Measurements from ENCODE around the gene OTUD3. TPM values are rescaled to one million over a fixed set of nuclear protein-coding genes. Genes with fewer than 3 reads are reported as not detected.
A peak's percentile ranks its signal among the peaks of the same experiment; 100 is the strongest.
"Not testable (repeated sequence)": the region's sequence is repeated elsewhere in the genome, so short reads cannot be mapped to it uniquely, and the experiment has no call there.

OTUD3 gene
- total RNA-seq = 4.2 and 4.7 TPM in 2 replicates

- peak; percentile 86 for DNase-seq (ENCODE audit: low read depth, low spot score)
These were observed at the start of gene OTUD3 for GRCh38 chr1:19882111-19883071. TSS of gene OTUD3 (plus strand) at chr1:19882395. CDS start at chr1:19882514, 119 bp downstream.

DNA sequence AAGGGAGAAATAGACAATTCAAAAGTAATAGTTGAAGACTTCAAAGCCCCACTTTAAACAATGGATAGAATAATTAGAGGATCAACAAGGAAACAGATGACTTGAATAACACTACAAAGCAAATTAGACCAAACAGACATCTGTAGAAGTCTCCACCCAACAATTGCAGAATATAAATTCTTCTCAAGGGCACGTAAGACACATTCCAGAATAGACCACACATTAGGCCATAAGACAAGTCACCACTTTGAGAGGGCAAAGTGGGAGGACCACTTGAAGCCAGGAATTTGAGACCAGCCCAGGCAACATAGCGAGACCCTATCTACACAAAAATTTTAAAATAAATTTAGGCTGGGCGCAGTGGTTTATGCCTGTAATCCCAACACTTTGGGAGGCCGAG is 46.6 kb upstream of the OTUD3 start:
- no peak for DNase-seq (ENCODE audit: low read depth, low spot score)

DNA sequence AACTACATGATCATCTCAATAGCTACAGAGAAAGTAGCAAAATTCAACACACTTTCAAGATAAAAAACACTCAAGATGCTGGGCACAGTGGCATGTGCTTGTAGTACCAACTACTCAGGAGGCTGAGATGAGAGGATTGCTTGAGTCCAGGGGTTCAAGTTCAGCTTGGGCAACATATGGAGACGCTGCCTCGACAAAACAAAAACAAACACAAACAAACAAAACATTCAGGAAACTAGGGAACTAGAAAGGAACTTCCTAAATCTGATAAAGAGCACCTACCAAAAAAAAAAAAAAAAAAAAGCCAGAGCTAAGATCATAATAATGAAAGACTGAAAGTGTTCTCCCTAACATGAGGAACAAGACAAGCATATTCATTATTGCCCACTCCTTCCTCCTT is 44.3 kb upstream of the OTUD3 start:
- no peak for DNase-seq (ENCODE audit: low read depth, low spot score)

GRCh38 chr1:19840228-19840627 is 42.0 kb upstream of the OTUD3 start:
- no peak for DNase-seq (ENCODE audit: low read depth, low spot score)

- no peak for DNase-seq (ENCODE audit: low read depth, low spot score)
These were observed 37.3 kb upstream of the OTUD3 start for GRCh38 chr1:19844731-19845495.

DNA sequence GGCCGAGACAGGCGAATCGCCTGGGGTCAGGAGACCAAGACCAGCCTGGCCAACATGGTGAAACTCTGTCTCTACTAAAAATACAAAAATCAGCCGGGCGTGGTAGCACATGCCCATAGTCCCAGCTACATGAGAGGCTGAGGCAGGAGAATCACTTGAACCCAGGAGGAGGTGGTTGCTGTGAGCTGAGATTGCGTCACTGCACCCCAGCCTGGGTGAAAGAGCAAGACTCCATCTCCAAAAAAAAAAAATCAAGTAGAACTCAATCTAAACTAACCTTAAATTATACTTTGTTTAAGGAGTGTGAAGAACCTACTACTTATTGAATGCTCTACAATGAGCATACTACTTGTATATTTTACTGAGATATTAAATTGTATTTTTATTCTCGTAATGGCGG is 36.6 kb upstream of the OTUD3 start:
- no peak for DNase-seq (ENCODE audit: low read depth, low spot score)

GRCh38 chr1:19846338-19846737 is 35.9 kb upstream of the OTUD3 start:
- no peak for DNase-seq (ENCODE audit: low read depth, low spot score)

DNA sequence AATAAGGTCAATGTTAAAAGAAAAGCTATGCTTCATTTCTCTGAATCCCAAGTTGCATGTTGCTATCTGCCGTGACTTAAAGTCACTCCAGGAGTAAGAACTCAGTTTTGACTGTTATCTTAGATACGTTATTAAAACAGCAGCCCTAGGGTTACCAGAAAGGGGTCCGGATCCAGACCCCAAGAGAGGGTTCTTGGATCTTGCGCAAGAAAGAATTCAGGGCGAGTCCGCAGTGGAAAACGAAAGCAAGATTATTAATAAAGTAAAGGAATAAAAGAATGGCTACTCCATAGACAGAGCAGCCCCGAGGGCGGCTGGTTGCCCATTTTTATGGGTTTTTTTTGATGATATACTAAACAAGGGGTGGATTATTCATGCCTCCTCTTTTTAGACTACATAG is 34.9 kb upstream of the OTUD3 start:
- not testable (repeated sequence) for DNase-seq (ENCODE audit: low read depth, low spot score)

GRCh38 chr1:19849307-19849706 is 32.9 kb upstream of the OTUD3 start:
- DNase-seq (ENCODE audit: low read depth, low spot score) = not testable (repeated sequence)

DNA sequence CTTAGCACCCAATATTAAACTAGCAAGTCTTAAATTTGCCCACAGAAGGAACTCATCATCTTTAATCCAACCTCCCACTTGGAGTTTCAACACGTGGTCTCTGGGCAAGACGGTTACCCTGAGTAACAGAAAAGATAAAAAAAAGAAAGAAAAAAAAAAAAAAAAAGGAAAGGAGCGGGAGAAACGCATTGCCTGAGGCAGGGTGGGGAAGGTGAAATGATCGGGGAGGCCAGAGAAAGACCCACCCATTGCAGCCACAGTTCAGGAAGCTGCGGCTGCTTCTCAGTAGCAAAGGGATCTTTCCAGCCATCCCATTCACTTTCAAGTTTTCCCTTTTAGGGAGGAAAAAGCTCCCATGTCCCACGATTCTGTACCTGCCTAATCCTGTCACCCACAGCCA is 32.0 kb upstream of the OTUD3 start:
- DNase-seq (ENCODE audit: low read depth, low spot score) = no peak

DNA sequence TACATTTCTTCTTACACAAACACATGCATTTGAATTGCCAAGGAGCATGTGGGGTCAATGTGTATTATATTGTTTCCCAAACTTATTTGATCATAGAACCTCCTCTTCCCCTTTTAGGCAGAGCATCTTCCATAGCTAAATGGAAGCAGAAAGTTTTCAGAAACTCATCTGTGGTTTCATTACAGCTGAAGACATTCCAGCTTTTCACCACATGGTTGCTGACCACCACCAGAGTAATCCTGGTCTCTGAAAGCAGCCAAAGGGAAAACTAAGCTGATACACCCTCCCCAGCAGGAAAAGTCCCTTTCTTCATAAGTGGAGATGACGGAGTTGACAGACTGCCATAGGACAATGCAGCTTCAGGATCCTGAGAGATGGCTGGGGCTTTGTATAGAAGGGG is 30.2 kb upstream of the OTUD3 start:
- no peak for DNase-seq (ENCODE audit: low read depth, low spot score)

DNA sequence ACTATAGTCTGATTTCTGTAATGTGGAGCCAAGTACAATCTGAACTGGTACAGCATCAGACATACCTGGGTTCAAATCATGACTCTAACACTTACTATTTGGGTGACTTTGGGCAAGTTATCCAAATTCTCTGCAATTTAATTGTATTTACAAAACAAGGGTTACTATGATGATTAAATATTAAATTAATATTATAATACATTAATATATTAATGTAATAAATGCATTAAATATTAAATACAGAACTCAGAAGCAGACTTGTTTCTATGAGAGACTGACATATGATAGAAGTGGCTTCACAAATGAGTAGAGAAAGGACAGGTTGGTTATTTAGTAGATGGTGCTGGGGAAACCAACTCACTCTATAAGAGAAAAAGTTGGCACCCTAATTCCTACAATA is 27.3 kb upstream of the OTUD3 start:
- DNase-seq (ENCODE audit: low read depth, low spot score) = no peak

GRCh38 chr1:19858893-19859292 is 23.3 kb upstream of the OTUD3 start:
- DNase-seq (ENCODE audit: low read depth, low spot score) = no peak

DNA sequence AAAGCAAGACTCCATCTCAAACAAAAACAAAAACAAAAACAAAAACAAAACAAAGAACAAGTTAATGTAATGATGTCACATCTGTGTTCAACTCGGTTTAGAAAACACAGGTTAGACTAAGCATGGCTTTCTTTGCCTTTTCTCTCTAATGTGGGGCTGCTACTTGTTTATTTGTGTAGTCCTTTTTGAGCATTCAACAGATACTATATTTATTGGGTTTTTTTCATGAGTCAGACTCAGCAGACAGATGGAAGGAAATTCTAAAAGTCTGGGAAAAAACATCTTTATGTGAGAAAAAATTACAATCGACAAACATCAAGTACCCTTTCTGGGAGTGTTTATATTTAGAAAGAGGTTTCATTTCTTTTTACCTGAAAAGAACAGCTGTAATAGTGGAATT is 22.3 kb upstream of the OTUD3 start:
- no peak for DNase-seq (ENCODE audit: low read depth, low spot score)

DNA sequence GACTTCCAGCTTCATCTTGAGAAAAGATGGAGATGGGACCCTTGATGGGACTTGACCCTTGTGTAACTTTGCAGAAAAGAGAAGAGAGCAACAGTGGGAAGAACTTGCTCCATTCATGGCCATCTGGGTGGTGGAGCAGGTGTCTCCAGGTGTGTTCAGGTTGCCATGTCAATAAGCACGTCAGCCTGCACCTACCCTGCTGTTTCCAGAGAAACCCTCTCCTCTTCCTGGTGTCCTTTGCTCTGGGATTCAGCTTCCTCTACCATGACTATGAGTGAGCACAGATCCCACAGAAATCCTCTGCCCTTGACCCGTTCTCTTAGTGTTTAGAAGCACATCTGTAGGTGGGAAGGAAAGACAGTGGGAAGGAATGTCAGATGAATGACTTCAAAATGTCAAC is 21.8 kb upstream of the OTUD3 start:
- no peak for DNase-seq (ENCODE audit: low read depth, low spot score)

- no peak for DNase-seq (ENCODE audit: low read depth, low spot score)
These were observed 21.2 kb upstream of the OTUD3 start for GRCh38 chr1:19861034-19861433.

- DNase-seq (ENCODE audit: low read depth, low spot score) = no peak
These were observed 20.2 kb upstream of the OTUD3 start for GRCh38 chr1:19861842-19862530.

DNA sequence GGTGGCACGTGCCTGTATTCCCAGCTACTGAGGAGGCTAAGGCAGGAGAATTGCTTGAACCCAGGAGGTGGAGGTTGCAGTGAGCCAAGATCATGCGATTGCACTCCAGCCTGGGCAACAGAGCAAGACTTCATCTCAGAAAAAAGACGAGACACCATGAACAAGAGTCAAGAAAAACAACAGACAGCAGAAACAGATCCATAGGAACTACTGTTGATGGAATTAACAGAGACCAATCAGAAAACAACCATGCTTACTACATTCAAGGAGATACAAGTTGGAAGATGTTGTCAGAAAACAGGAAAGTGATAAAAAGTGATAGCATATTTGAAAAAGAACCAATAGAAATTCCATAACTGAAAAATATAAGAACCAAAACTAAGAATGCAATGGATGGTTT is 19.3 kb upstream of the OTUD3 start:
- no peak for DNase-seq (ENCODE audit: low read depth, low spot score)

DNA sequence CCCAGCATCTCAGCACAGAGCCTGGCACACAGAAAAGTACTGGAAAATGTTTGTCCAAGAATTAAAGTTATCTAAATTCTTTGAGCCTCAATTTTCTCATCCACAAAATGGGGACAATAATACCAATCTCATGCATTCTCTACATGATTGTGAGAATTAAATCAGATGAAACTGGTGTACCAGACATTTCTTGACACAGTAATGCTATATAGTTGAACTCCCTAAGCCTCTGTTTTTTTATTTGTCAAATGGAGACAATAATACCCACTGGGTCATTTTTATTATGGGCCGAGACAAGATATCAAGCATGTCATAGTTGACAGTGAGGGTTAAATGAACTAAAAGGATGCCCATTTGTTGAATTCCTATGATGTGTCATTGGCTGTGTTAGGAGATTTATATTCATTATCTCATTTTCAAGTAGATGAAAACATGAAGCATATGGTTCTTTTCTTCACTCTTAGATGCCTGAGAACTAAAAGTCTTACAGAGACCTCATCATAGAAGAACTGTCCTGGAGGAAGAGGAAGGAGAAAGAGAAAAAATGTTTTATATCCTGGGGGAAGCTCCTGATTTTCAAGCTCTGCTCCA is 17.5 kb upstream of the OTUD3 start:
- no peak for DNase-seq (ENCODE audit: low read depth, low spot score)

DNA sequence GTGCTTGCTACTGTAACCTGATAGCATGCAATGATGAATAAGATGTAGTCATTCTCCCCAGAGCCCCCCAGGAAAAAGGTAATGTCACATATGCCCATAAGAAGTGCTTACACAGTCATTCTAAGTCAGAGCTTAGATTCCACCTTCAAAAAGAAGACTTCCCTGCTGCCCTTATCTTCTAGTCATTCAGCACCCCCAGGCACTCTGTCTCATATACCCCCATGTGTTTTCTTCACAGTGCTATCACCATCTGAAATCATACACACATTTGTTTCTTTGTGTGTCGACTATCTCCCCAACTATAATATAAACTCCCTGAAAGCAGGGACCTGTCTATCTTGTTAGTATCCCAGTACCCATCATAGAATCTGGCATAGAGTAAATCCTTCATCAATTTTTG is 16.2 kb upstream of the OTUD3 start:
- DNase-seq (ENCODE audit: low read depth, low spot score) = no peak

DNA sequence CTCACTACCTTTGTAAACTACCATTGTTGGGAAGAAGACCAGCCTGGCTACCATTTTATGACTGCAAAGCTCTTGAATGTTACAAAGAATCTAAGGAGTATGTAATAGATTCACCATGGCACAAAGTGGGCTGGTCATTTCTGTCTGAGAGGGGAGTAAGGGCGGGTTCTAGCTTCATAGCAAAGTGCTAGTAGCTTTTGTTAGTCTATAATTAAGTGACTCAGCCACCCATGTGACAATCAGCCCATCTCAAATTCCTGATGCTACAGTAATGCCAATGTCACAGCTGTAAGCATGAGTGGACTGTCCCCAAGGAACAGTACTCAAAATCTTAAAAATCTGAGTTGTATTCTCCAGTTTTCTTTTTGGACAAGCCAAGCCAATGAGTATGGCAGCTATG is 15.4 kb upstream of the OTUD3 start:
- no peak for DNase-seq (ENCODE audit: low read depth, low spot score)

DNA sequence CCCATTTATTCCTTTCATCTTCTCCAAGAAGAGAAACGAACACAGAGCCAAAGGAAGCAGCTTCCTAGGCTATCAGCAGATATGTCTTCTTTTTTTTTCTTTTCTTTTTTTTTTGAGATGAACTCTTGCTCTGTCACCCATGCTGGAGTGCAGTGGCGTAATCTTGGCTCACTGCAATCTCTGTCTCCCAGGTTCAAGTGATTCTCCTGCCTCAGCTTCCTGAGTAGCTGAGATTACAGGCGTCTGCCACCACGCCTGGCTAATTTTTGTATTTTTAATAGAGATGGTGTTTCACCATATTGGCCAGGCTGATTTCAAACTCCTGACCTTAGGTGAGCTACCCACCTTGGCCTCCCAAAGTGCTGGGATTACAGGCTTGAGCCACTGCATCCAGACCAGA is 13.6 kb upstream of the OTUD3 start:
- DNase-seq (ENCODE audit: low read depth, low spot score) = not testable (repeated sequence)

Data from pulmonary artery endothelial cell (primary cell).